Measurements from ENCODE around the gene NARF. TPM values are rescaled to one million over a fixed set of nuclear protein-coding genes. Genes with fewer than 3 reads are reported as not detected.

NARF gene
- total RNA-seq, 4 donors from 2014 or later, result 33.2 to 47.5 (median 40.2) TPM

DNA sequence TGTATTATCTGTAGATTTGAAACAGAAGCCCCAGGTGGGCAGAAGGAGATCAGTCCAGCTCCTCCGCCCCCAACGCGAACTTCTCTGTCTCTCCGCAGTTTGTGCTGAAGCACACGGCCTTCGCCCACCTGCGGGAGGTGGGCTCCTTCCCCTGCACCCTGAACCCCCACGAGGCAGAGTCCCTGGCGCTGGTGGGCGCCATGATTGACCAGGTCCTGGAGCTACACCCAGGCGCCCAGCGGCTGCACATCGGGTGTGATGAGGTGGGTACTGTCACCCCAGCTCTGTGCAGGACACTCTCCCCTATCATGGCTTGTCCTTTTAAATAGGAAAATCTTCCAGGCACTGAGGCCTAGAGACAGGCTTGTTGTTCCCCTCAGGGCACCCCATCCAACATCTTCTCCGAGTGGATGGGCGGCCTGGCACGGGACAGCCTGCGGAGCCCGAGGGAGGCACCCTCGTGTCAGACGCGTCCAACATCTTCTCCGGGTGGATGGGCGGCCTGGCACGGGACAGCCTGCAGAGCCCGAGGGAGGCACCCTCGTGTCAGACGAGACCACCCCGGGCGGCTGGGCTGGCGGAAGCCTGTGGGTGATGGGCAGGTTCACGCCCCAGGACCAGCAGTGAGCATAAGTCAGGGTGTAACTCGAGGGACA, 24.9 kb upstream of the NARF start:
- intact Hi-C loops (cut with DNase I), result no loop called here
- WGBS, 2 donors, result 52 to 94% methylated on average over 3 to 10 of the region's 32 CpGs
- Histone ChIP-seq H3K27me3 (no peaks in the 10 kb centered on the region), H3K9me3 (no peaks in the 10 kb centered on the region), H3K4me1 (peaks cover 0 to 9% (median 0%) of the 10 kb centered on the region in 3 donors), H3K27ac (no peak overlapping the region), H3K36me3 (peaks cover 0 to 59% (median 0%) of the 10 kb centered on the region in 3 donors), H3K4me3 (no peak overlapping the region)
- no peak for DNase-seq
- no peak for TF ChIP-seq CTCF (IDR thresholded peaks at IDR 0.05)
- no peak for TF ChIP-seq POLR2A (IDR thresholded peaks at IDR 0.05)

DNA sequence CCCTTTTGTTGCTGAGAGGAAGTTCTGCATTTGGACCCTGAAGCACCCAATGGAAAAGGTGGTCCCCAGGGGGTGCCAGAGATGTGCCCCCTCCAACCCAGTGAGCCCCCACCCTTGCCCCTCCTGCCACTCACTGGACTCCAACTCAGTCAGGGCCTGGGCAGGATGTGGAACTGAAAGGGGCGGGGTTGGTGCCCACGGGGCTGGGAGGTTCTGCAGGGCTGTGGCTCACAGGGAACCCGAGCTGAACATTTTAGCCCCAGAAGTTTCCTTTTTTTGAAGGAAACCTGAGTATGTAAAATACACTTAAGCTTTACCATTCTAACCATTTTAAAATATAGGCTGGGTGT, 24.4 kb upstream of the NARF start:
- Histone ChIP-seq H3K36me3 (peaks cover 0 to 64% (median 0%) of the 10 kb centered on the region in 3 donors), H3K27ac (no peak overlapping the region), H3K4me3 (no peak overlapping the region), H3K27me3 (no peaks in the 10 kb centered on the region), H3K4me1 (peaks cover 0 to 9% (median 0%) of the 10 kb centered on the region in 3 donors), H3K9me3 (no peaks in the 10 kb centered on the region)
- intact Hi-C loops (cut with DNase I), result no loop called here
- DNase-seq, result no peak
- TF ChIP-seq POLR2A (IDR thresholded peaks at IDR 0.05) (no peak), CTCF (IDR thresholded peaks at IDR 0.05) (no peak)
- 30% methylated on average over 2 of the region's 3 CpGs; no CpG with 5 or more reads in 1 of the 2 donors for WGBS, 2 donors

GRCh38 chr17:82435103-82435502, 23.4 kb upstream of the NARF start:
- no peak overlapping the region for H3K27ac ChIP-seq
- H3K36me3 ChIP-seq, result peaks cover 0 to 71% (median 0%) of the 10 kb centered on the region in 3 donors
- WGBS, 2 donors, result 60 to 89% methylated on average over 1 to 11 of the region's 12 CpGs
- peaks cover 0 to 14% (median 0%) of the 10 kb centered on the region in 3 donors for H3K4me1 ChIP-seq
- no peak for DNase-seq
- H3K27me3 ChIP-seq, result no peaks in the 10 kb centered on the region
- TF ChIP-seq CTCF (IDR thresholded peaks at IDR 0.05) (no peak), POLR2A (IDR thresholded peaks at IDR 0.05) (no peak)
- H3K4me3 ChIP-seq, result no peak overlapping the region
- H3K9me3 ChIP-seq, result no peaks in the 10 kb centered on the region
- intact Hi-C loops (cut with DNase I), result no loop called here

DNA sequence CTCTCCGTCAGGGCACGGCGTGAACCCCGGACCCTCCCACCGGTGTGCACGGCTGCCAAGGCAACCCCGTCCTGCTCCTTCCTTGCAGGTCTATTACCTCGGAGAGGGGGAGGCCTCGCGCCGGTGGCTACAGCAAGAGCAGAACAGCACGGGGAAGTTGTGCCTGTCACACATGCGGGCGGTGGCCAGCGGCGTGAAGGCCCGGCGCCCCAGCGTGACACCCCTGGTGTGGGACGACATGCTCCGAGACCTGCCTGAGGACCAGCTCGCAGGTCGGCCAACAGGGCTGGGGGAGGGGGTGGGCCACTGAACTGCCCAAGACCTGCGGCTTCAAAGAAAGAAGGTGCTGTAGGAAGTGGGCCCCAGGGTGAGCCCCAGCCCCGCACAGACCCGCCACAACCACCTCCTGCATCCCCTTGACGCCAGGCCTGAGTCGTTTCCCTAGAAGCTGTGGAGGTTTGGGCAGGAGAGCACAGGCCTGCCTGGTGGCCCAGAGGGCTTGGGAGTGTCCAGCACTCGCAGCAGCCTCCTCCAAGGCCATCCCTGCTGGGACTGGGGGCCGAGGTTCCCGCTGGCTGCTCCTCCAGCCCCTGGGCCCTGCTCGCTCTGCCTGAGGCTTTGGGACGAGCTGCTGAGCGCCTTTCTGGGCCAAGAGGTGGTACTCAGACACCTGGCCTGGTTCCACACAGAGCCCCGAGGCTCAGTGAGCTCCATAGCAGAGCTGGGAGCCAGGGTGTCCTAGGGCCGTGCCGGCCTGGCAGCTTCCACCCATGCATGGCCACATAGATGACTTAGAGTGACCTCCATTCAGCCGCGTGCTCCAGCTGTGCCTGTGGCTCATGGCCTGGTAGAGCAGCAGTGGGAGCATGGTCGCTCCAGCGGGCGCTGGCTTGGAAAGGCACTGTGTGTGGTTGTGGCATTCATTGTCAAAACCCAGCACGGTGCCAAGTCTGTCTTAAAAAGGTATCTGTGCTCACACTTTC, 22.6 kb upstream of the NARF start:
- intact Hi-C loops (cut with DNase I), result no loop called here
- TF ChIP-seq POLR2A (IDR thresholded peaks at IDR 0.05) (no peak), CTCF (IDR thresholded peaks at IDR 0.05) (no peak)
- Histone ChIP-seq H3K27me3 (no peaks in the 10 kb centered on the region), H3K9me3 (no peaks in the 10 kb centered on the region), H3K36me3 (peaks cover 0 to 64% (median 0%) of the 10 kb centered on the region in 3 donors), H3K4me1 (peaks cover 0 to 22% (median under 1%) of the 10 kb centered on the region in 3 donors), H3K4me3 (no peak overlapping the region), H3K27ac (no peak overlapping the region)
- WGBS, 2 donors, result 81 to 89% methylated on average over 5 to 10 of the region's 43 CpGs
- DNase-seq, result no peak

Data from esophagus squamous epithelium (tissue), 5 donors.